OCI-M2 (cell line): ENCODE results near the gene CC2D1A.
A peak's percentile ranks its signal among the peaks of the same experiment; 100 is the strongest.

ENCODE experiments used
- DNase-seq: peaks from one replicate; lab custom pipeline; 2025; ENCODE audit not compliant: unreplicated experiment; lab: John Stamatoyannopoulos, UW

The CC2D1A gene

GRCh38 chr19:13876834-13877233 lies 29.2 kb upstream of the CC2D1A start, which contains the start of gene NANOS3:
Gene NANOS3, plus strand, starts transcription at chr19:13877134. Its CDS starts 115 bp downstream, at chr19:13877249.
- DNase-seq: no peak

DNA sequence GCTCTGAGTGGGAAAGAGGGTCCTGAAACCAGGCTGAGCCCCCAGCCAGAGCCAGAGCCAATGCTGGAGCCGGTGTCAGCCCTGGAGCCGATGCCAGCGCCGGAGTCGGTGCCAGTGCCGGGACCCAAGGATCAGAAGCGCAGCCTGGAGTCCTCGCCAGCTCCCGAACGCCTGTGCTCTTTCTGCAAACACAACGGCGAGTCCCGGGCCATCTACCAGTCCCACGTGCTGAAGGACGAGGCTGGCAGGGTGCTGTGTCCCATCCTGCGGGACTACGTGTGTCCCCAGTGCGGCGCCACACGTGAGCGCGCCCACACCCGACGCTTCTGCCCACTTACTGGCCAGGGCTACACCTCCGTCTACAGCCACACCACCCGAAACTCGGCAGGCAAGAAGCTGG lies 28.7 kb upstream of the CC2D1A start:
- no peak for DNase-seq

DNA sequence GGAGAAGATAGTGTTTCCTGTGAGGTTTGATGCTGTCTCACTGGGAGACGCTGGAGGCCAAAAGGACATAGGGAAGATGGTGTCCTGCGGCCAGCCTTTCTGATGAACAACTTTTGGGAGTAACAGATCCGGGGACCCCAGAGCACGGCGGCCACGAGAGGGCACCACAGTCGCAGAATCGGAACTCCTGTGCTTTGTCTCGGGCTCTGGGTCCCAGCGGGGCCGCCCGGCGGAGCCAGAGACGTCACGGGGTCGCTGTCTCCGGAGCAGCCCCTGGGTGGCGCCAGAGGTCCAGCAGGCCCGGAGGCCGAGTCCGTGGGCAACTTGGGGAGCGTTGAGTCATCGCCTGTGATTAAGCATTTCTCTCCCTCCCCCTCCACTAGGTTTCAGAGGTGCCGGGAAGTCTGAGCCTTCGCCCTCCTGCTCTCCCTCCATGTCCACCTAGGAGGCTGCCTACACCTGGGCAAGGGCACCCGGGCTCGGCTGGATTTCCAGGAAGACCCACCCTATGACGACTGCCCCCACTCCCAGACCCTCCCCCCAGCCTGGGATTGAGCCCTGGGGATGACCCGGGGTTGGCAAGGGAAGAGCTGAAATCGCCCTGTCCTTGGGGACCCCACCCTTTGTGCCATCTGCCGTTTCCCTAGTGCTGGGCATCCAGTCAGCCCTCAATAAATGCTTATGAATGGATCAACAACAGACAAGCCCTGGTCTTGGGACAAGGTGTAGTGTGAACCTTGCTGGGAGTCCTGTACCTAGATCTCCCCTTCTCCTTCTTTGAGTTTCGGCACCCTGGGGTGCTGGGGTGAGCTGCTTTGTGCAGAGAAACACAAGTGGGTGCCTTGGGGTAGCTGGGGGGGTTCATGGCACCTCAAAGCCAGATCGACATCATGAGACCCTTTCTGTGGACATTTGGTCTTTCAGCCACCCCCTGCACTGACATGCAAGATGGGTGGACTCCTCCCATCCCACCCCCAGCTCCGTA lies 25.6 kb upstream of the CC2D1A start:
- DNase-seq: peak; percentile 100

DNA sequence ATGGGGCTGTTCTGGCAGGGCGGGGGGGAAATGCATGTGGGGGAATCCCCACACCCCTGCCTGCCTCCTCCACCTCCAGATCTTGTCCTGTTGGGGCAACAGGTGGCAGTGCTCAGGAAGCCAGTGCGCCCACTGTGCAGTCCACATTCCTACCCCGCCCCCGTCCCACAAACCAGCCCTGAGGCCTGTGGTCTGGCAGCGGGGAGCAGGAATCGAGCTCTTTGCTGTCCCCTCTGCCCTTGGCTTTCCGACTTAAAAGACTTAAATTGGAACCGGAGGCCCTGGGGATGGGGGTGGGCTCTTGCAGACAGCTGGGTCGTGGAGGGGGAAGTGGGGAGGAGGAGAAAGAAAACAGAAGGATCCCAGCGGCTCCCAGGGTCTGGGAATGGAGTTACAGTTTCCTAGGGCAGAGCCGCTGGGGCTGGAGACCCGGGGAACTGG lies 24.7 kb upstream of the CC2D1A start:
- DNase-seq: no peak

DNA sequence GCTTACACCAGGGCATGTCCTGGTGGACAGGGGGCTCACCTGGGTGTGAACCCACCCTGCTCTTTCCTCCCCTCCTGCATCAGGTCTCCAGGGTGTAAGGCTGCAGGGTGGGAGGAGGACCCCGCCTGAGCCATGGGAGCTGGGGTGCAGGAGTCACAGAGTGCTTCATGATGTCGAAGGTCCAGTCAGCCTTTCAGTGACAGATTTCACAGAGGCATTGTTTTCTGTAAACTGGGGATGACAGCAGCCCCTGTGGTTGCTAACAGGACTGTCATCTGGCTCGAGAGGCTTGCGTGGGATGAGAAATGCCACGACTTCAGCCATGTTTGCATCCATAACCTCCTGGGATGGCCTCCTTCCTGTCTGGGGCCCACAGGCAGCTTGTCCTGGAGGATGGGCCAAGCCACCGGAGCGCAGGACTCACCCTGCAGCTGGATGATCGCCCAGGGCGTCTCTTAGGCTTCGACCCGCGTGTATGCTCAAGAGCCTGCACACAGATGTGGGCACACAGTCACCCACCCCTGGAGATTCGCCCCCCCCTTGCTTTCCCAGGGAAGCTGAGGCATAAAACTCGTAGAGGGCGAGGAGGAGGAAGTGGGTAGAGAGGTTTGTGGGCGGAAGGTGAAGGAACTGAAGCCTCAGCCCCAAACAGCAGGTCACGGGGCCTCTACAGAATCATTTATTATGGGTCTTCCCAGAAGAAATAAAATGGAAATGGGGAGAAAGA lies 24.1 kb upstream of the CC2D1A start:
- DNase-seq: peak; percentile 48

DNA sequence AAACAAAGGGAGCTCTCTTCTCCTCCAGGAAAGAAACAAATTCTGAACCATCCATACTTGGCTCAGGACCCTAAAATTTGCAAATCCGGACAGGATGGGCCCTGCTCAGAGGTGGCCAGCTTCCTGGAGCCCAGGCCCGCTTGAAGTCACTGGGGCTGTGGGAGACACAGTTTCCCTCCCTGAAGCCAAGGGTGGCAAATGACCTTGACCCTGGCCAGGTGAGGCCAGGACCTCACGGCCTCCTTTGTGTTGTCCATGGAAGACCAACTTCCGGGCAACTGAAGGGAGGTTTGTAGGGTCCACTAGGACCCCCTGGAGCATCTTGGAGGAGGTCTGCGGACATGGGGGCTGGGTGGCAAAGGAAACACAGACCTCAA lies 23.6 kb upstream of the CC2D1A start:
- DNase-seq: no peak

- no peak for DNase-seq
These were observed 23.2 kb upstream of the CC2D1A start for GRCh38 chr19:13882836-13883235.

GRCh38 chr19:13883516-13884064 lies 22.4 kb upstream of the CC2D1A start:
- DNase-seq: no peak

DNA sequence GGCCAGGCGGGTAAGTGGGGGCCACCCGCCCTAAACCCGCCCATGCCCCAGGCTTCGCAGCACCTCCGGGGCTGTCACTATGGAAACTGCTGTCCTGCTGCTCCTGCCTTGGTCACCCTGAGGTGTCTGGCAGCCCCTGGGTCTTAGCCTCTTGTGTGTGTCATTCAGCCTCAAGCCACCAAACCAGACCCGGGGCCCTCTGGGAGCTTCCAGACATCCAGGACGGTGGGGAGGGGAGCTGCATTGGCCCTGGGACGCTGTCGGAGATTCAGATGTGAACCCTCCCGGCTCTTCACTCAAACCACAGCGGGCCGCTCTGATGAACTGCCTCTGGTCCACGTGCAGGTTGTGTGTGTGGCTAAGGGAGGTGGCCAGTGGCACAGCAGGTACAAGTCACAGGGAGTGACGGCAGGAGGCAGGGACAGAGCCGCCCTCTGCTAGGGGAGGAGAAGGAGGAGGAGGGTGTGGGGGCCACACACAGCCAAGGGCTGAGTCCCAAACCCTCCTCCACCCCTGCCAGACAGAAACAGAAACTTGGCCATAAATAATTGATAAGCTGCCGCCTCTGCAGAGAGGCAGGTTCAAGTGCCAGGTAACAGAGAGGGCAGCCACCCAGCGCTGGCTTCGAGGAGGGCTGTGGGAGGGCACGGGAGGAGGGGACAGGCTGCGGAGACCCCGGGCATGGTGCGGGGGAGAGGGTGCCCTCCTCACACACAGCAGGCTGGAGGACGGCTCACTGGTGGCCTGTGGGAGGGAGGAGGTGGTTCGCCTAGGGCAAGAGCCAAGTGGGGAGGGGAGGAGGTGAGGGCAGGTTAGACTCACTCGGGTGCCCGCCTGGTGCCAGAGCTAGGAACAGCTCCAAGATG lies 21.0 kb upstream of the CC2D1A start:
- no peak for DNase-seq

- DNase-seq: no peak
These were observed 20.1 kb upstream of the CC2D1A start for GRCh38 chr19:13885826-13886365.

DNA sequence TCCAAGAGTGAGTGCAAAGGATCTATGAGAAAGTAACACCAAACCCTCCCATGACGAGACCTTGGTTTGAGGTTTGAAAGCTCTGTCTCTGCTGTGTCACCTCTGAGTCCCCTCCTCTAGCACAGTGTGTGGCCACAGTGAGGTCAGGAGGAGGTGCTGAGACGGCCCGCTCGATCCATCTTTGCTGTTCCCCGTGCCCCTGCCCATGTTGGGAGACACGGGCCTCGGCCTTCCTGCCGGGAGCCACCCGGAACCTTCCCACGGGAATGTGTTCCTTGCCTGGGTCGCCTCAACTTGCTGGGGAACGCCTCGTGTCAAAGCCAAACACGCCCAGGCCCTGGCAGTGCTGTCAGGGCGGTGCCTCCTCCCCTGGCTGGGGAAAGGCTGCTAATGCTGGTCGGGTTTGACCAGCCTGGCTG lies 19.0 kb upstream of the CC2D1A start:
- DNase-seq: no peak

- no peak for DNase-seq
These were observed 18.5 kb upstream of the CC2D1A start for GRCh38 chr19:13887517-13887916.

- DNase-seq: no peak
These were observed 17.7 kb upstream of the CC2D1A start for GRCh38 chr19:13888281-13888680.

DNA sequence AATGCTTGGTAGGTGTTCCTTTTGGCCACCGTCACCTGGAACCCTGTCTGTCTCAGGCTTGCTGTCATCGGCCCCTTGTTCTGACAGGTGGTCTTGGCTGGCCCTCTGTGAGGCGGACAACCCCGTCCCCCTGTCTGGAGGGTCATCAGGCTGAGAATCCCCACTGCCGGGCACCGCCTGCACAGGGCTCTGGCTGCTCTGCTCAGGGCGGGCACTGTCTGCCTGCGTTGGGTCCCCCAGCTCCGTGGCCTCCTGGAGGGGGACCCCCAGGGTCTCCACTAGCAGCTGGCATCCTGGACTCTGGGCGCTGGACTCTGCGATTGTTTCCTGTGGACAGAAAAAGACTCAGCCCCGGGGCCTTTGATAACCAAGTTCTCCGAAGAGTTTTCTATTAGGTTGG lies 15.9 kb upstream of the CC2D1A start:
- no peak for DNase-seq

DNA sequence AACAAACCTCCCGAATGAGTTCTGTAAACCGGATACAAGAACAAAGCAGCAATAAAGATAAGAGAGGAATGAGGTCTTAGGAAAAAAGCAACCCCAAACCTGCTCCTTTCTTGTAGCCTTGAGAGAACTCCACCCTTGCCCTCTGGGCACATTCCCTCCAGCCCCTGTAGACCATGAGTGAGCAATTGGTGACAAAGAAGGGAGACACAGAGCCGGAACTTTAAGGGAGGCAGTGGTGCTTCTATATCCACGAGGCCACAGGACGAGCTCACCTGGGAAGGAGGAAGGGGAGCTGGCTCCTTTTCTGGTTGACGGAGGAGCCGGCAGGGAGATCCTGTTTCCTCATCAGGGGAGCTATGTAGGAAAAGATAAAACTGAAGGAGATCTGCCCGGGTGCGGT lies 13.1 kb upstream of the CC2D1A start:
- DNase-seq: no peak

GRCh38 chr19:13894552-13894951 lies 11.4 kb upstream of the CC2D1A start:
- no peak for DNase-seq

- DNase-seq: no peak
These were observed 9.8 kb upstream of the CC2D1A start for GRCh38 chr19:13896227-13896626.

GRCh38 chr19:13899393-13899792 lies 6.6 kb upstream of the CC2D1A start:
- DNase-seq: no peak

GRCh38 chr19:13899912-13900584 lies 6.0 kb upstream of the CC2D1A start:
- no peak for DNase-seq

DNA sequence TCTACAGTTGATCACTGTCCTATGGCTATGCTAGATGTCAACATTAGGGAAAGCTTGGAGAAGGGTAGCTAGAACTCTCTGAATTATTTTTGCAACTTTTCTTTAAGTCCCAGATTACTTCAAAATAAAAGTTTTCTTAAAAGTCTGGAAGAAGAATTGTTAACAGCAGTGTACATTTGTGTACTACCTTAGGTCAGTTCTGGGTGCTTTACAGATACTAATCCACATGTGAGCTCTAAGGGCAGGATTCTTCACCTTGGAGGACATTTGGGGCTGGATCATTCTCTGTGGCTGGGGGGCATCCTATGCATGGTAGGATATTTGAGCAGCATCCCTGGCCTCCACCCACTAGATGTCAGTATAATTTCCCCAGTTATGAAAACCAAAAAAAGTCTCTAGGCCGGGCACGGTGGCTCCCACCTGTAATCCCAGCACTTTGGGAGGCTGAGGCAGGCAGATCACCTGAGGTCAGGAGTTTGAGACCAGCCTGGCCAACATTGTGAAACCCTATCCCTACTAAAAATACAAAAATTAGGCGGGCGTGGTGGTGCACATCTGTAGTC lies 2.9 kb upstream of the CC2D1A start:
- DNase-seq: peak; percentile 84
